HG02938 (cell line): ENCODE results near the gene ISM2.
A peak's percentile ranks its signal among the peaks of the same experiment; 100 is the strongest.
"Not testable (repeated sequence)": the region's sequence is repeated elsewhere in the genome, so short reads cannot be mapped to it uniquely, and the experiment has no call there.

Experiments used
- ATAC-seq: cut with Tn5 transposase; IDR thresholded peaks from one replicate; pipeline ENCODE4 v1.9.1; 2021; ENCODE audit warnings: mild to moderate bottlenecking, moderate library complexity; ENCODE audit not compliant: unreplicated experiment

Gene ISM2

DNA sequence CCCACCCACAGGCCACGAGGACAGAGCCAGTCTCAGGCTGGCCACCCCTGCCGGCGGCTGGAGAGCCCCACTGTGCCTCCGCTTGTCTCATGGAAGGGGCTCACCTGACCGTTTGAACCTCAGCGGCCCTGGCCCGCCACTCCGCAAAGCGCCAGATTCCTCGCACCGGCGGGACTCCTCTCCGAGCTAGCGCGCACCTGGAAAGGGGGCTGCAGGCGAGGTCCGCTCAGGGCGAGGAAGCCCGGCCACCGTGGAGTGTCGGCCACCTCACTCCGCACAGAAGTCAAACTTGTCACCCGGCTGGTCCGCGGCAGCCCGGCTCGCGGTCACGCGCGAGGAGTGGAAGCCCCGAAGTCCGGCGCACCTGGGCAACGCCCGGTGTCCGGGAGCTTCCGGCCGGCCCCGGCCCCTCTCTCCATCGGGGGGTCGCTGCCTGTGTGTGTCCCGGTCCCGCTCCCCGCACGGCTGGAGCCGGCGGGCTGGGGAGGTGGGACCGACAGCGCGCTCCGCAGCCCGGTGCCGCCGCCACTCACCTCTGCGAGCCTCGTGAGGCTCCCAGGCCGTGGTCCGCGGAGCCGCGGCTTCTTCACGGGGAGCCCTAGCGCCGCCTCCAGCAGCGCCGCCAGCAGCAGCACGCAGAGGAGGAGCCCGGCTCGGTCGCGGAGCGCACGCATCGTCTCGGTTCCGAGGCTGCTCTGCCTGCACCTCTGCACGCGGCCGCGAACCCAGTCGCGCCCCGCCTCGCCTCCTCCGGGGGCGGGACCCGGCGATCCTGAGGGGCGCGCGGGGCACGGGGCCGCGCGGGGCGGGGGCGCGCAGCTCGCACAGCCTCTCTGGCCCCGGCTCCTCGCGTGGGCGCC is at the start of gene ISM2:
TSS of gene ISM2 (minus strand) at position 697 of the 860 bp plus-strand sequence. CDS start at position 674, 23 bp downstream.
- ATAC-seq: peak; percentile 46

DNA sequence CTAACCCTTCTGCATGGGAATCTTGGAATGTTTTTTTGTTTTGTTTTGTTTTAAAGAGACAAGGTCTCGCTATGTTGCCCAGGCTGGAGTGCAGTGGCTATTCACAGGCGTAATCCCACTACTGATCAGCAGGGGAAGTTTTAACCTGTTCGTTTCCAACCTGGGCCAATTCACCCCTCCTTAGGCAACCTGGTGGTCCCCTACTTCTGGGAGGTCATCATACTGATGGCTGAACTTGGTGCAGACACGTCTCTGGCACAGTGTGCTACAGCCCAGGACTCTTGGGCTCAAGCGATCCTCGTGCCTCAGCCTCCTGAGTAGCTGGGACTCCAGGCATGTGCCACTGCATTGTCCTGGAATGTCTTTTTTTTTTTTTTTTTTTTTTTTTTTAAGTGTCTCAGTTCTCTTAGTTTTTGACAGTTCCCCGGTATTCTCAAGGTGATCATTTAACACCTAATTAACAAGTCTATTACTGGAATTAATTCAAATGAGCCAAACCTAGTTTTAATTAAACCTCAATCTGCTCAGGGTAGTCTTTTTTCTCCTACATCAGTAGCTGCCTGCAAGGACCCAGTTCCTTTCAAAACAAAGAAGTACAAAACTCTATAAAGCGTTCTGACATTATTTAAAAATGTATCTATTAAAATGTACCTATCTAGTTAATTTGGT is 49.0 kb upstream of the ISM2 start:
- ATAC-seq: no peak

DNA sequence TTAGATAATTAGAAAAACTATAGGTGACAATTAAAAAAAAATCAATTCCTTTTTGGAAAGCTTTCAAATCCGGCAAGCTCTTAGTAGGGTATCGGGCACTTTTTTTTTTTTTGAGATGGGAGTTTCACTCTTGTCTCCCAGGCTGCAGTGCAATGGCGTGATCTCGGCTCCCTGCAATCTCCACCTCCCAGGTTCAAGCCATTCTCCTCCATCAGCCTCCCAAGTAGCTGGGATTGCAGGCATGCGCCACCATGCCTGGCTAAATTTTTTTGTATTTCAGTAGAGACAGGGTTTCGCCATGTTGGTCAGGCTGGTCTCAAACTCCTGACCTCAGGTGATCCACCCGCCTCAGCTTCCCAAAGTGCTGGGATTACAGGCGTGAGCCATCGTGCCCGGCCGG is 46.6 kb upstream of the ISM2 start:
- ATAC-seq: not testable (repeated sequence)

DNA sequence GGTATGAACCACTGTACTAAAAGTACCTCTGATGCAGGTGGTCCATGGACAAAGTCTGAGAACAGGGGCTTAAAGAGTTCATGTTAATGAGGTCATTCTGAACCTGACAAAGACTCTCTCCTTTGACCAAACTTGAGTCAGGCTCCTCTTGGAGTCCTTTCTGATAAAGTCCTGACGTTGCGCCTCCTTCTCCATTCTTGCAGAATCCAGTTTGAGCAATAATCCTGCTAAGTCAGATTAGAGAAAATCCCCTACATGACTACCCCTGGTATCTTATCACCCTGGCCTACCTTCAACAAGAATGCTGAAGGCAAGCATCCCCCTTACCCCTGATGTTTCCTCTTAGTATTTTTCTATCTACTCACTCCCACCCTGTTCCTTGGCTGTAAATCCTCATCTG is 46.0 kb upstream of the ISM2 start:
- no peak for ATAC-seq

DNA sequence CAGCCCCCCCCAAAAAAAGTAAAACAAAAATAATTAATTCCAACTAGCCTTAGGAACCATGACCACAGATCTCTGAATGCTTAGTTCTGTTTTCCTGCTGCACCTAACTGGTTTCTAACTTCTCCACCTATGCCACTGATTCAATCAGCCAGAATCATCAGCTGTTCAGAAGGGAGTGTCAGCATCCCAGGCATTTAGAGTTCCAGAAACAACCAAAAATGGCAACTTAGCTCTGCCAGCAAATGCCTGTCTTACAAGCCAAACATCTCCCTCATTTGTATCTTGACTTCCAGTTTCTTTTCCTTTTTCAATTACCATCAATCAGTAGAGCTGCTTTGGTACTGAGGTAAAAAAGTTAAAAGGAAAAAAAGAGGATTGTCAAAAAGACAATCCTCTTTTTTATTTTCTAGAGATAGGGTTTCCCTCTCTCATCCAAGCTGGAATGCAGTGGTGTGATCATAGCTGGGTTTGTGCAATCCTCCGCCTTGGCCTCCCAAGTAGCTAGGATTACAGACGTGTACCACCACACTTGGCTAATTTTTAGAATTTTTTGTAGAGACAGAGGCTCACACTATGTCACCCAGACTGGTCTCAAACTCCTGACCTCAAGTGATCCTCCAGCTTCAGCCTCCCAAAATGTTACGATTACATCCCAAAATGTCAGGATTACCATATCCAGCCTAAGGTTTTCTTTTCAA is 45.2 kb upstream of the ISM2 start:
- ATAC-seq: no peak

DNA sequence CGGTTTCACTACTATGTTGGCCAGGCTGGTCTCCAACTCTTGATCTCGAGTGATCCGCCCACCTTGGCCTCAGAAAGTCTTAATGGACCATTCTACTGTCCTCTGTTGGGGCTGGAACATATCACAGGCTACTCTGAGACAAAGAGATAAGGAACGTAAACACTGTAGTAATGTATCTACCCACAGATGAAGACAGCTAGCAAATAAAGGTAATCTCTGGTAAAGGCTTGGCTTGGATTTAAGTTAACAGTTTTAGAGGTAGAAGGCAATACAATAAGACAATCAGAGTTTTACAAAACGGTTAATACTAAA is 44.6 kb upstream of the ISM2 start:
- ATAC-seq: no peak

DNA sequence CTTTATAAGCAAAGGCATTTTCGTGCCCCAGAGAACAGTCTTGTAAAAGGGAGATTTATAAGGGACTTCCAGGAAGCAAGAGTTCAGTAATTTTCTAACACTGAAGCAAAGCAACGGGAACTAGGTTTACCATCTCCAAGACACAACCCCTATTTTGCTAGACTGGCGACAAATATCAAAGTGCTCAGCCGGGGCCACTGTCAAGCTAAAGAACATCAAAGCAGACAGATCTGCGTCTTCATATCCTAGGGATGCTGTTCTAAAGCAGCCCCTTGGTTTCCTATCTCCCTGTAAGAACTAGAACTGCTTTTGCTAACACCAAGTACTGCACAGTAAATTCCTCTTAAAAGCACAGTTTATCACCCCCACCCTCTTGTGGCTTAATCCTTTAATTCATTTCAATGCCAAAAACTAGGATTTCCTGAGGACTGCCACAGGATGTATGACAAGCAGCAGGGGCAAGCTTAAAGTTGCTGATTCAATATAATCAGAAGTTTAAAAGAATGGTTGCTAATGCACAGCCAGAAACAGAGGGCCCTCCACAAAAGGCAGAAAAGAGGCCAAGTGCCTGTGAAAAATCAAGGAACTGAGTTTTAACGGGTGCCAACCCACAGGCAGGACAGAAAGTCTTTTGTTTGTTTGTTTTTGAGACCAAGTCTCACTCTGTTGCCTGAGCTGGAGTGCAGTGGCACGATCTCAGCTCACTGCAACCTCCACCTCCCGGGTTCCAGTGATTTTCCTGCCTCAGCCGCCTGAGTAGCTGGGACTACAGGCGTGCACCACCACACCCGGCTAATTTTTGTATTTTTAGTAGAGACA is 44.0 kb upstream of the ISM2 start:
- ATAC-seq: no peak

DNA sequence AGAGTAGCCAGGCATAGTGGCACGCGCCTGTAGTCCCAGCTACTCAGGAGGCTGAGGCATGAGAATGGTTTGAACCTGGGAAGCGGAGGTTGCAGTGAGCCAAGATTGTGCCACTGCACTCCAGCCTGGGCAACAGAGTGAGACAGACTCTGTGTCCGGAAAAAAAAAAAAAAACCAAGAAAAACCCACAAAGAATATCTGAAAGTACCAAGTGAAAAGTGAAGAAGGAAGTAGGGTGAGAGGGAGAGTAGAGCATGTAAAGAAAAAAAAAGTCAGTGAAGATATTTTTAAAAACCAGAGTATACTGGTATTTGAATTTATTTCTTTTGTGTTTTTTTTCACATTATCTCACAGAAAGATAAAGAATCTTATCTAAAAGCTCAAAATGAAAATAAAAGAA is 43.3 kb upstream of the ISM2 start:
- no peak for ATAC-seq

DNA sequence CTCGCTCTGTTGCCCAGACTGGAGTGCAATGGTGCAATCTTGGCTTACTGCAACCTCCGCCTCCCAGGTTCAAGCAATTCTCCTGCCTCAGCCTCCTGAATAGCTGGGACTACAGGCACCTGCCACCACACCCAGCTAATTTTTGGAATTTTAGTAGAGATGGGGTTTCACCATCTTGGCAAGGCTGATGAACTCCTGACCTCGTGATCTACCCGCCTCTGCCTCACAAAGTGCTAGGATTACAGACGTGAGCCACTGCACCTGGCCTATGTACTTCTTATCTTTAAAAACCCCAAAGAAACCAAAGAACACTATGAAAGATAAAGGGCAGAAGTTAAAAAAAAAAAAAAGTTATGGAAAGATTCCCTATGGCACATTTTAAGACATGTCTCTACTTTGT is 38.3 kb upstream of the ISM2 start:
- ATAC-seq: not testable (repeated sequence)

DNA sequence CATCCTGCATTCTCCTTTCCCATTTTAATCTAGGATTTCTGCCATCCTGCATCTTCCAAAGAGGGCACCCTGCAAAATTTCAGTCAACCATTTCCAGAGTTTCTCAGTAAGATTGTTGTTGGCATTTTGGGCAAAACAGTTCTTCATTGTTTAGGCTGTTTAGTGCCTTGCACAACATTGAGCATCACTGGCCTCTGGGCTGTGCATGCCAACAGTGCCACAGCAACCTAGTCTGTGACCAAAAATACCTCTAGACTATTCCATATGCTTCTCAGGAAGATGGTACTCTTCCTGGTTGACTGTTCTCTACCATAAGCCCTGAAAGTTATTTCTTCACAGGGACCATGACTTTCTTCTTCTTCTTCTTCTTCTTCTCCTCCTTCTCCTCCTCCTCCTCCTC is 32.5 kb upstream of the ISM2 start:
- no peak for ATAC-seq

DNA sequence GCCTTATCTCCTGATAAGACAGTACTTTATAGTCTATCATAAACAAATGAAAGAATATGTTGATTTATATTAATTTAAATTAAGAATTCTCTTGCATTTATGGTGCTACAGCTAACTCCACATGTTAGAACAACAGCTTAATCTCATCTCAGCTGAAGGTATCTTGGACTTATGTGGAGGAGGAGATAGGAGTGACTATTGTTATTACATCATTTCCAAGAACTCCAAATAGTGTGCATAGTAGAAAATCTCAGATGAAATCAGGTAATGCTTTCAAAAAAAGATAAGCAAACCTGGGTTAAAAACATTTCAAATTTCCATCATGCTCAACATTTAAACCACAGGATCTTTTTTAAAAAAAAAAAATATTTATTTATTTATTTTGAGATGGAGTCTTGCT is 31.3 kb upstream of the ISM2 start:
- ATAC-seq: no peak

DNA sequence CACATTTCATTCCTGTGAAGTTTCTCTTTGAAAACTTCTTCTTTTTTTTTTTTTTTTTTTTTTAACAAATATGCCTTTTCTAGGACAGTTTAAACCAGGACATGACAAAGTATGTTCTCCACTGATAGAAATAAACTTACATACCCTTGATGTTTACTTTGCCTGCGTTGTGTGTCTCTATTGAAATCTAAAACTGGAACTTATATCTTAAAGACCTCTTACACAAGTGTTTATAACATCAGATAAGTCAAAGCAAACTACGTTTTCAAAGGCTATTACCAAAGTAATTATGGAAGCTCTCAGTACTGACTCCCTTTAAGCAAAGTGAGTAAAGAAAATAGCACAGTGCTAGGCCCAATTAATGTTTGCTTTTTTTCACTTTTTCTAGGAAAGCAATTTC is 30.6 kb upstream of the ISM2 start:
- ATAC-seq: no peak

DNA sequence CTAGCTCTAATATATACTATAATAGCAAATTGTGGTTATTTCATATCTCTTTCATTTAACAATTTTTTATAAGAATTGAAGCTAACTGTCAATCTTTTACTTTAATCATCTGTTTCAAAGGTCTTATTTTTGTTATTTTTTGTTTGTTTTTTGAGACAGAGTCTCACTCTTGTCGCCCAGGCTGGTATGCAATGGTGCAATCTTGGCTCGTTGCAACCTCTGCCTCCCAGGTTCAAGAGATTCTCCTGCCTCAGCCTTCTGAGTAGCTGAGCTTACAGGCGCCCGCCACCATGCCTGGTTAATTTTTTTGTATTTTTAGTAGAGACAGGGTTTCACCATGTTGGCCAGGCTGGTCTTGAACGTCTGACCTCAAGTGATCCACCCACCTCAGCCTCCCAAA is 30.1 kb upstream of the ISM2 start:
- not testable (repeated sequence) for ATAC-seq

DNA sequence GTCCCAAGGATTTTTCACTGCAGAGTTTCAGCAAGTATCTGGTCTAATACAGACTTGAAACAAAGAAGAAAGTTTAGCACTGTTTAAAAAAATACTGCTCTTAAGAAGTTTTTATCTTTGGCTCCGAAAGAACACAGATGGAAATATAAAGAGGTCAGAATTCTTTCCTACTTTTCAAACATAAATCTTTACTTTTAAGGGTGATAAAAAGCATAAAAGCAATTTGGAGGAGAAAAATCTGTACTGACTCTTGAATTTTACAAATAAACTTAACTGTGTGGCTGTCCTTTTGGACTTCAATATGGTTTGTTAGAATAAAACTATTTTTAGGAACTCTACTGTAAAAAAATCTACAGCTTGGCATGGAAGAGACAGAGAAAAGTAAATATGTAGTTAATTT is 27.6 kb upstream of the ISM2 start:
- no peak for ATAC-seq

DNA sequence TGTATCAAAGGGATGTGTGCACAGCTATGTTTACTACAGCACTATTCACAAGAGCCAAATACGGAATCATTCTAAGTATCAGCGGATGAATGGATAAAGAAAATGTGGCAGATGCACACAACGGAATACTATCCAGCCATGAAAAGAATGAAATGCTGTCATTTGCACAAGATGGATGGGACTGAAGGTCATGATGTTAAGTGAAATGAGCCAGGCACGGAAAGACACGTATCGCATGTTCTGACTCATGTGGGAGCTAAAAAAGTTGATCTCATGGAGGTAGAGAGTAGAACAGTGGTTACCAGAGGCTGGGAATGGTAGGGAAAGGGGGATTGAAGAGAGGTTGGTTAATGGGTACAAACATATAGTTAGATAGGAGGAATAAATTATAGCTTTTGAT is 25.9 kb upstream of the ISM2 start:
- ATAC-seq: no peak

DNA sequence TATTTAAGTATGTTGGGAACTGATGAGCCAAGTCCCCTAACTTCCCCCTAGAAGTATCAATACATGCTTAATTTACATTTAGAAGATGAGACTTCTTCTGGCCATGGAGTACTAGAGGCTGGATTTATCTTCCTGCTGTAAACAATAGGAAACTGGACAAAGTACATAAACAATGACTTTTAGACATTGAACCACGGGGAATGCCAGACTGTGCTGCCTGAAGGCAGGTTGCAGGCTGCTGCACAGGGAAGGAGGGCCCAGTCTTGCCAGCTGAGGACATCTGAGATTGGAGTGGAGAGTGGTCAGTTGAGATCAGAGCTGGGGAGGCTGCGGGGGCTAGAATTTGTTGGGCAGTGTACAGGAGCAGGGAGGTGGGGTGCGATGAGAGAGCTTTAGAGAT is 24.5 kb upstream of the ISM2 start:
- no peak for ATAC-seq

DNA sequence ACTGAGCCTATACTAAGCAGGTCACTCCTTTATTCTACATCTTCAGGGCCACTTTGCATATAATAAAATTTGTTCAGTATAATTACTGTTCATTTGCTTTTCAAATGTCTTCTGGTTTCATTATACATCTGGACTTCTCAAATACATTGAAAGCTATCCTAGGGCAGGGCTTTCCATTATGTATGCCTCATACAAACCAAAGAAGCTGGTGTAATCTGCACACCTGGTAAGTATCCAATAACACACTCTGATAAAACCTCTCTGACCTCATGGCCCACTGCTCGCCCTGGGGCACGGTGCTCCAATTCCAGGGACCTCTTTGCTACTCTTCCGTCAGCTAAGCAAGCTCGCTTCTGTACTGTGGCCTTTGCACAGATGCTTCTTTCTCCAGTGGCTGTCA is 21.9 kb upstream of the ISM2 start:
- ATAC-seq: no peak

DNA sequence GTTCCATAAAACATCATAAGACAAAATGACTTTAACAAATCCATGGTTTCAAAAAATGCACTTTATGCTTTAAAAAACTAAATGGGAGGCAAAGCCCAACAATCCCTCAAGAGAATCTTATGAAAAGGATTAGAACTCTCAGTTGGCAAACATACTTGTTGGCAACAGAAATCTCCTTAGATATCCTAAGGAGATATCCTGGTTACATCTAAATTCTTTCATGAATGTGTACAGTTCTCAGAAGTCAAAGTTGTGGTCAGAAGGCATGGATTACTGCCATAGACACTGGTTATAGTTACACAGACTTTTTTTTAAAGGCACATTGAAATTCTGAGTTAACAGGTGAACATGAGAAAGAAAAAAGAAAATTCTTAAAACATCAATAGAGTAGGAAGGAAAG is 17.5 kb upstream of the ISM2 start:
- ATAC-seq: no peak

DNA sequence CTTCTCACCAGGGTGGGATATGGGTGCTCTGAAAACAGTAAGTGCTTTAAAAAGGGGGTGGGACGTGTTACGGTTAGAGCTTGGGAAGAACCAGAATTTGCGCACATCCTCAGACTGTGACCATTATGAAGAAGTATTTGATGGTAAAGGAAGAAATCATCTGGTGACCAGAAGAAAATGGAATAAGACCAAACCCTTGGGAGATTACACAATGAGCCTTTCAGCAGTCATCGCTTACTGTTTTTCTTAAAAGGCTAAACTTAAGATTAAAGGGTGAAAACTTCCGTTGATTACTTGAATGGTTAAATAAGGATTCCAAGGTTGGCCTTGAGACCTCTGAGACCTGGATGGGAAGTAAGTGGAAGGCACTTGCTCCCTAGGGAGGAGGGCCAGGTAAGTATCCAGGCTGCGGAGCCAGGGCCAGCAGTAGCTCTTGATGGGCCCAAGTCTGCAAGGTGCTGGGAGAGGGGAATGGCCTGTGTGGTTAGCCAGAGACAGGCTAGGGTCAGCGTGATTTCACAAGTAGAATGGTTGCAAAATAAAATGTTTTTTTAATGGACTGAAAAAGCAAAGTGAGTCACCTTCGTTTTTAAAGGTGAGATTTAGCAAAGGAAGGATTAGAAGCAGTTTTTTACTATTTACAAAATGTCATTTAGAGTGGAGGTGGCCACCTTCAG is 13.0 kb upstream of the ISM2 start:
- ATAC-seq: no peak

DNA sequence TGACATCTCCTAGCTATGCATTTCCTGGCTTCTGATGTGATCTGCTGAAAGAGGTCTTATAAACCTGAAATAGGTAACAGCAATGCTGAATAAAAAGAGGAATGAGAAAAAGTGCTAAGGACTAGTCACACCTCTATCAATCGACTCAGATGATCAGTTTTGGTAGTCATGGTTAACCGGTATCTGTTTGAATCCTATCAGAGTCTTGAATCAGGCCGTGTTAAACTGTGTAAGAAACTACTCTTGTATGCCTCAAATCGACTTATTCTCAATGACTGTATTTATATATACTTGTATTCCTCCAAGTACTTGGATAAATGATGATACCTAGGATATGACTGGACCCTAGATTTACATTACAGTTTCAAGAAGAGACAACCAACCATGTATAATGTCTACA is 10.8 kb upstream of the ISM2 start:
- ATAC-seq: no peak

DNA sequence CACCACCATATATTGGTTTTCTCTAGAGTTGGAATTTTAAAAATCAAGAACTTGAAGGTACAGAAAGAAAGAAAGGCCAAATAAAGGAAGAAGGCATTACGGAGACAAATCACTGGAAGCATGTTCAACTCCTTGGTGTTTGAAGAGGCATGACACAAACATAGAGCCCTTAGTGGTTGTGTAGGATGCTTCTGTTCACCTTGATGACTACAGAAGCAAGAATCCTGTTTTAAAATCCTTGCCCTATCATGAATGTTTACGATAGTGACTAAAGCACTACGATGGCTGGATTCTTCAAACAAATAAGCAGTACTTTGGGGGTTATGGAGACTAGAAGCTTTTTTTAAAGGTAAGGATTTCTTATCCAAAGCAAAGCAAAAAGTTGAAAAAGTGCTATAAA is 10.3 kb upstream of the ISM2 start:
- ATAC-seq: no peak
